Measurements from ENCODE around the gene TULP4. TPM values are rescaled to one million over a fixed set of nuclear protein-coding genes. Genes with fewer than 3 reads are reported as not detected.
"Not testable (repeated sequence)": the region's sequence is repeated elsewhere in the genome, so short reads cannot be mapped to it uniquely, and the experiment has no call there.

The TULP4 gene
- total RNA-seq, 1 experiment from 2014 or later = 39.7 TPM

GRCh38 chr6:158327211-158327610, 14.9 kb downstream of the TULP4 start:
- no peak for DNase-seq (ENCODE audit: extremely low read depth, low read depth)

GRCh38 chr6:158328952-158329351, 16.7 kb downstream of the TULP4 start:
- no peak for DNase-seq (ENCODE audit: extremely low read depth, low read depth)

- no peak for DNase-seq (ENCODE audit: extremely low read depth, low read depth)
Observed at GRCh38 chr6:158329531-158329930, 17.3 kb downstream of the TULP4 start.

GRCh38 chr6:158330016-158330415, 17.8 kb downstream of the TULP4 start:
- no peak for DNase-seq (ENCODE audit: extremely low read depth, low read depth)

GRCh38 chr6:158332237-158332636, 20.0 kb downstream of the TULP4 start:
- DNase-seq (ENCODE audit: extremely low read depth, low read depth) = no peak

GRCh38 chr6:158333094-158333493, 20.8 kb downstream of the TULP4 start:
- DNase-seq (ENCODE audit: extremely low read depth, low read depth) = no peak

- no peak for DNase-seq (ENCODE audit: extremely low read depth, low read depth)
Observed at GRCh38 chr6:158334534-158334933, 22.3 kb downstream of the TULP4 start.

- no peak for DNase-seq (ENCODE audit: extremely low read depth, low read depth)
Observed at GRCh38 chr6:158337332-158337731, 25.1 kb downstream of the TULP4 start.

GRCh38 chr6:158338311-158339112, 26.2 kb downstream of the TULP4 start:
- no peak for DNase-seq (ENCODE audit: extremely low read depth, low read depth)

GRCh38 chr6:158339197-158339596, 26.9 kb downstream of the TULP4 start:
- DNase-seq (ENCODE audit: extremely low read depth, low read depth) = not testable (repeated sequence)

GRCh38 chr6:158340252-158340651, 28.0 kb downstream of the TULP4 start:
- no peak for DNase-seq (ENCODE audit: extremely low read depth, low read depth)

- no peak for DNase-seq (ENCODE audit: extremely low read depth, low read depth)
Observed at GRCh38 chr6:158344534-158344933, 32.3 kb downstream of the TULP4 start.

- not testable (repeated sequence) for DNase-seq (ENCODE audit: extremely low read depth, low read depth)
Observed at GRCh38 chr6:158345444-158345843, 33.2 kb downstream of the TULP4 start.

- no peak for DNase-seq (ENCODE audit: extremely low read depth, low read depth)
Observed at GRCh38 chr6:158347335-158347734, 35.1 kb downstream of the TULP4 start.

- not testable (repeated sequence) for DNase-seq (ENCODE audit: extremely low read depth, low read depth)
Observed at GRCh38 chr6:158348737-158349504, 36.7 kb downstream of the TULP4 start.

- not testable (repeated sequence) for DNase-seq (ENCODE audit: extremely low read depth, low read depth)
Observed at GRCh38 chr6:158349505-158350275, 37.4 kb downstream of the TULP4 start.

- not testable (repeated sequence) for DNase-seq (ENCODE audit: extremely low read depth, low read depth)
Observed at GRCh38 chr6:158350731-158351130, 38.5 kb downstream of the TULP4 start.

GRCh38 chr6:158353883-158354877, 41.9 kb downstream of the TULP4 start:
- DNase-seq (ENCODE audit: extremely low read depth, low read depth) = no peak

GRCh38 chr6:158356586-158357546, 44.6 kb downstream of the TULP4 start:
- DNase-seq (ENCODE audit: extremely low read depth, low read depth) = no peak

Data from NCI-H460 (cell line).